Fibroblast of skin of abdomen (primary cell): ENCODE results near the gene PPP2R3B.
A peak's percentile ranks its signal among the peaks of the same experiment; 100 is the strongest.
"Not testable (repeated sequence)": the region's sequence is repeated elsewhere in the genome, so short reads cannot be mapped to it uniquely, and the experiment has no call there.

Experiments
- DNase-seq: peaks from one replicate; pipeline ENCODE4 v3.0.0-alpha.2; 2013

Gene PPP2R3B

DNA sequence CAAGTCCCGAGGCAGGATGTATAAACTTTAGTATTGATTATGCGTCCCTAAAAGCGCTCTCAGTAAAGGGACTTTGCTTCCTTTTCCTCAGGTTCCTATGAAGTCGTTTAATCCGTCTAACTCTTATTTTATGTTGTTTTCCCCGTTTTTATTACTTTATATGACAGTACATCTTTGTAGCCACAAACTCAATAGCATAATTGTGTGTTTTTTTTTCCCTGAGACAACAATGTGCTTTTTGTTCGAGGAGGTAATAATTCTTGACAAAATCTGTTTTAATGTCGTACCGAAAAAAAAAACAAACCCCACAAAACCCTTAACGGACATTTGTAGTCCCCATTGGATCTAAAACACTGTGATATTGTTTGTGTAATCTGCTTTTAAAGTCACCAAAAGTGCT is 17.9 kb upstream of the PPP2R3B start:
- no peak for DNase-seq

DNA sequence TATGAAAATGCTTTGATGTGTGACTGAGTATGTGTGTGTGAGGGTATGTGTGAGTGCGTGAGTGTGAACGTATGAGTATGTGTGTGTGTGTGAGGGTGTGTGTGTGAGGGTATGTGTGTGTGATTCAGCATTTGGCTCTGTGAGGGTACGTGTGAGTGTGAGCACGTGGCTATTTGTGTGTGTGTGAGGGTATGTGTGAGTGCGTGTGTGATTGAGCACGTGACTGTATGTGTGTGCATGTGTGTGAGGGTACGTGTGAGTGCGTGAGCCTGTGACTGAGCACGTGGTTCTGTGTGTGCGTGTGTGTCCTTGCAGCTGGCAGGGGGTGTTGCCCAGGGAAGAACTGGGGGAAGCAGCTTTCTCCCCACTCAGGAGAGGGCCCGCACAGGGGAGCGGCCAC is 16.1 kb upstream of the PPP2R3B start:
- no peak for DNase-seq

DNA sequence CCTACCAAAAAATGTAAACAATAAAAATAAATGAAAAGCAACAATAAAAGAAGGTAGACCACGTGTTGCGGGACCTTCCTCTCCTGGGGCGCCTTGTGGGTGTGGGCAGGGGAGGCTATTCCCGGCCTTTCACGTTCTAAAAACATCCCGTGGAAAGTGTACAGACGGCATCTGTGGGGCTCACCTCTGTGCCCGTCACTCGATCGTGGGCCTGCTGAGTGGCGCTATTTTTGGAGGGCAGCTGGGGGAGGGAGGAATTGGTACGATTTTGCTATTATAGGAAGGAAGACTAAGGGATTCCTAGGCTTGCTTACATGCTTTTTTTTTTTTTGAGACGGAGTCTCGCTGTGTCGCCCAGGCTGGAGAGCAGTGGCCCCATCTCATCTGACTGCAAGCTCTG is 13.6 kb upstream of the PPP2R3B start:
- DNase-seq = no peak

DNA sequence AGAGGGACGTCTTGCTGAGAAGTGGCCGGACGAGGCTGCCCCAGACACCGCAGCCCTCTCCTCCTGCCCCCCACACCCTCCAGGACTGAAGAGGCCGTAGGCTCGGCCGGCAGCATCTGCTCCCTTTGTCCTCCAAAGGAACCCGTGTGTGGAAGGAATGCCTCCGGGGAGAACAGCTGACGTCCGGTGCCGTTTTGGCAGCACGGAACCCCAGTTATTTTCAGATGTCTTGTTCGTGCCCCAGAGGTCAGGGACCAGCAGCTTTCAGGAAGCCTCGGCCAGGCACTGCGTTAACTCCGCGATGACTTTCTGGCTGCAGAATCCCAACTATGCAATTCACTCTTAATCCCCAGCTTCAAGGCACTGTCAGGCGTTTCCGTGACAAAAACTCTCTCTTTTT is 10.9 kb upstream of the PPP2R3B start:
- DNase-seq = peak; percentile 63

DNA sequence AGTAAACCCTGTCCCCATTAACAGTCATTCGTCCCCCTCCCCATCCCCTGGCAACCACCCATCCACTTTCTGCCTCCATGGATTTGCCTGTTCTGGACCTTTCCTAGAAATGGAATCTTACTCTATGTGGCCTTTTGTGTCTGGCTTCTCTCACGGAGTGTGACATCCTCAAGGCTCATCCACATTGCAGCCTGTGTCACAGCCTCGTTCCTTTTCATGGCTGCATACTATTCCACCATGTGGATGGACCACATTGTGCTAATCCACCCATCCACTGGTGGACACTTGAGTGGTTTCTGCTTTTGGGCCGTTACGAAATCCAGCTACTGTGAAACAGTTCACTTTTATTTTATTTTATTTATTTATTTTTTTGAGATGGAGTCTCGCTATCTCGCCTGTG is 8.1 kb upstream of the PPP2R3B start:
- DNase-seq = no peak

DNA sequence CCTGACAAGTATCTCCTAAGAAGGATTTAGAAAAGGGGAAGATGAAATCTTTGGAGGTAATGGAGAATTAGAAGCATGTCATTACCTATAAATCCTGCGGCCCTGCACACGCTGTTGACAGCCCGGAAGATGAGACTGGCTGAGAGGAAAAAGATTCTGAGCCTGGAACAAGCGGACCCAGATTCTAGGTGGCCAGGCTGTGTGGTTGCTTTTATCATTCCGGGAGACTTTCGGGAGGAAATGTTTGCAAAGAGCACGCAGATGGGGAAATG is 5.8 kb upstream of the PPP2R3B start:
- no peak for DNase-seq

DNA sequence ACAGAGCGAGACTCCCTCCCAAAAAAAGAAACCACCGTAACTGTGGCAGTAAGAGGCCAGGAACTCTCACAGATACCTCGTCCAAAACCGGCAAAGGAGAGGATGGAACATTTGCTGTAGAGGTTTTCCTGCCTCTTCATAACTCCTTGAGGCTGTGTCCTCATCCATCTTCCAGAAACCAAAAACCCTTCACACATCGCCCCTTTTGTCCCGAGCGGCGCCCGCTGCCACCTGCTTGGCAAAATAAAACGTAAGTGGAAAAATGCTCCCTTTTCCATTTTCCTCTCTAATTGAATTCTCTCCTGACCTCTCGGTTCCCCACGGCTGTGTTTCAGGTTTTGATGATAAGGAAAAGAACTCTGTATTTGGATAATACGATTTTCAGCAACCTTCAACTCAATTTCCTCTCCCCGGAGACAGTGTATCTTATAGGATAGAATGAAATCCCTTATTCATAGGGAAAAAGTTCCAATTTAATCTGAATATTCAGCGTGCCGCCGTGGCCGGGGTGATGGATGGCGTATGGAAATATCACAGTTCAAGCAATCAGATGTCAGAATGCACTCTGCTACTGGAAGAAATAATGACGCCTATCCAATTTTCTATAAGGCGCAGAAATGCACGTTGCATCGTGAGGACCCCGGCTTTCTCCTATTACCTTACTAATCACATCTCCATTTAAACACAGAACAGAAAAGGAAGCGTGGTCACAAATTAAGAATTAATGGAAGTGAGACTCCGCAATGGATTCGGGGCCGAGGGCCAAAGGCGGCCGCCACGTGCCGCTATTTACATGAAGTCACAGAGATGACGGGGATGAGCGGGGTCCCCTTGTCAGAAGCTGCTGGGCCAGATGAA is 5.2 kb upstream of the PPP2R3B start:
- DNase-seq = no peak

DNA sequence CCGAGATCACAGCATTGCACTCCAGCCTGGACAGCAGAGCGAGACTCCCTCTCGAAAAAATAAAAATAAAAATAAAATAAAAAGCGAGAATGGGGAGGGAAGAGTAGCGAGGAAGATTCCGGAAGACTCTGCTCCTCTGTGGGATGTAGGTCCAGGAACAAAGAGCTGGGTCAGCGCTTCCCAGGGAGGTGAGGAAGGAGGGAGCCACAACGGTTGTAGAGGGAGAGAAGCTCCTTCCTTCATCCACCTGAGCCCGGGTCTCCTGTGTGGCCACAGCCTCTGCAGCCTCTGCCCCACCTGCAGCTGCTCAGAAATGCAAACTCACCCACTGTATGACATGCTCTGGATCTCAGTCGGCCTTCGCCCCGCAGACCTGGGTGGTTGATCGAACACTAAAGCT is 3.8 kb upstream of the PPP2R3B start:
- no peak for DNase-seq

DNA sequence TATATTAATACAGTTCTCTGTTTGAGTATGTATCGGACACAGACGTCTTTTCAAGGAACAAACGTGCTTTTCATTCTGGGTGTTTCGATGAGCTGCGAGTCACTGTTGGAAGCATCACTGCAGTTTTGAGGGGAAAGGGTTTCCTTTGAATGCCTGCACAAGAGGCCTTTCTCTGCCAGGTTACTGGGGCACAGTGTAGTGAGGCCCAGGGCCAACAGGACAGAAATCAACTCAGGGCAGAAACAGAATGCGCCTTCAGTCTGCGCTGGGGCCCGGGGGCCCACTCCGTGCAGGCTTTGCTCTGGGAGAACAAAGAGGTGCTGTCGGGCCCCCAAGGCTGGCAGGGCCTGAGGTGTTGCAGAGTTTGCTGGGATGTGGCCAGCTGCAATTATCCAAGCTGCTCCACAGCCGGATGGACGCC is 2.3 kb upstream of the PPP2R3B start:
- no peak for DNase-seq

DNA sequence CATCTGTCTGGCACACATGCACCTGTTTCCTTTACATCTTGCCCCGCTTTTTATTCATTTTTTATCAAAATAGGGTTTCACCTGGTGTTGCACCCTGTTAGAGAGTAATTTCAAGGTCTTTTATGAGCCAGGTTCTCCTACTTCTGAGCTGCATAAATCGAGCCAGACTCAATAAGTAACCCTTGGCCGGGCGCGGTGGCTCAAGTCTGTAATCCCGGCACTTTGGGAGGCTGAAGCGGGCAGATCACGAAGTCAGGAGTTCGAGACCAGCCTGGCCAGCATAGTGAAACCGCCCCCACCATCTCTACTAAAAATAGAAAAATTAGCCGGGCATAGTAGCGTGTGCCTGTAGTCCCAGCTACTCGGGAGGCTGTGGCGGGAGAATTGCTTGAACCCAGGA is 1.0 kb upstream of the PPP2R3B start:
- DNase-seq = no peak

DNA sequence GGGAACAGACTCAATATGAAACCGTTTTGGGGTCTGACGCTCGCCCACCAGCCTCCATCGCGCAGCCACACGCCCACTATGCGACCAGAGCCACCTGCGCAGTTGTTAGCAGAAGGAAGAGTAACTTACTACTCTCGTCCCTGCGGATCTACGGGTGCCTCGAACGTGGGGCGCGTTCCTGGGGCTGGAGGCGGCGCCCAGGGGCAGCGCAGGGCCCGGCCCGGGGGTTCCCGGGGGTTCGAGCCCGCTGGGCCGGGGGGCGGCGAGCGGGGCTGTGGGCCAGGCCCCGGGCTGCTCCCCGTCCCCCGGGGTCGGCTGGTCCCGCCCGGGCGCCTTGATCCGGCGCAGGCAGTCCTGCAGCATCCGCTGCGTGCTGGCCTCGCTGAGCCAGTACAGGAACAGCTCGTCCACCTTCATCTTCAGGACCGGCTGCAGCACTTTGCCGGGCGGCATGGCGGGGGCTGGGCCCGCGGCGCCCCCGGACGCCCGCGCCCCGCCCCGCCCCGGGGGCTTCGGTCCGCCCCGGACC is 404 bp downstream of the PPP2R3B start:
- DNase-seq = no peak

DNA sequence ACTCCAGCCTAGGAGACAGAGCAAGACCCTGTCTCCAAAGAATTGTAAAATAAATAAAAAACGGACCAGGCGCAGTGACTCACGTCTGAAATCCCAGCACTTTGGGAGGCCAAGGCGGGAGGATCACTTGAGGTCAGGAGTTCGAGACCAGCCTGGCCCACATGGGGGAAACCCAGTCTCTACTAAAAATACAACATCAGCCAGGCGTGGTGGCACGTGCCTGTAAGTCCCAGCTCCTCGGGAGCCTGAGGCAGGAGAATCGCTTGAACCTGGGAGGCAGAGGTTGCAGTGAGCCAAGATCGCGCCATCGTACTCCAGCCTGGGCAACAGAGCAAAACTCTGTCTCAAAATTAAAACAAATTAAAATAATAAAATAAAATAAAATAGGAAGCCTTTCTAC is 971 bp downstream of the PPP2R3B start:
- DNase-seq = not testable (repeated sequence)

DNA sequence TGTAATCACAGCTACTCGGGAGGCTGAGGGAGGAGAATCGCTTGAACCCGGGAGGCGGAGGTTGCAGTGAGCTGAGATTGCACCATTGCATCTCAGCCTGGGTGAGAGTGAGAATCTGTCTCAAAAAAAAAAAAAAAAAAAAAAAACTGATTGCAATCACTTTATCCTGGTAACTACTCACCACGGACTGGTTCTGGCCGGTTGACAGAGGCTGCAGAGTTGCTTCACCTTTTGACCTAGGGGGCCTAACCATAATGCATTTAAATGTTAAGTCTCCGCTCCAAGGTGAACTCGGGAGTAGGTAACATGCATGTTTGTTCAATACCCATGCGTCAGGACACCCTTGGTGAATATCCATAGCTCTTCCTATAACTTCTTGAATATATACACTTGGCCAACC is 1.8 kb downstream of the PPP2R3B start:
- no peak for DNase-seq

DNA sequence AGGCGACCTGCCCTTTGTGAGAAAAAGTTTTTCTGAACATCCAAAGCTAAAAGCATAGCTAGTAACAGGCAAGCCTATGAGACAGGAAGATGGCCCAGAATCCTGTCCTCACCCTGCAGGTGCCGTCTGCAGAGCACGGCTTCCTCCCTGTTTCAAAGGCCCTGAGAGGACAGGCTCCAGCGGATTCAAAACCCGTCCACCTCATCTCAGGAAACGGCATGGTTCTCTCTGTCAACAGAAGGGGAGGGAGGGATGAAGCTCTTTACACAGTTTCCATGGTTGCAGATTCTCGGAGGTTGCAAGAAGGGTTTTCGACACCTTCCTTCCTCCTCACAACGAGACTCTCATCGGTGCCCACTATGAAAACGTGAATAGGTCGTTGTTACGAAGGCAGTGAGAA is 8.3 kb downstream of the PPP2R3B start:
- no peak for DNase-seq

DNA sequence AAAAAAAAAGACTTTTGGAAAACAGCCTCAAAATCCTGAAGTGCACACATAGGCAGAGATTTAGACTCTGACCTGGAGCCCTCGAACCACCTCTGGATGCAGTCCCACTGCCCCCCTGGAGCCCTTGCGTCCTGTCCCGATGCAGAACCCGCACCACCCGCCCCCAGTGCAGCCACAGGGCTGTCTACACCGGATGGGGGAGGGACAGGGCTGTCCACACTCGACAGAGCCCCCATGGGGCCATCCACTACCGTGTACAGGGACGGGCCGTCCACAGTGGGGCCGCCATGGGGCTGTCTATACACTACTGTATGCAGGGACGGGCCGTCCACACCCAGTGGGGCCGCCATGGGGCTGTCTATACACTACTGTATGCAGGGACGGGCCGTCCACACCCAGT is 10.5 kb downstream of the PPP2R3B start:
- DNase-seq = not testable (repeated sequence)

DNA sequence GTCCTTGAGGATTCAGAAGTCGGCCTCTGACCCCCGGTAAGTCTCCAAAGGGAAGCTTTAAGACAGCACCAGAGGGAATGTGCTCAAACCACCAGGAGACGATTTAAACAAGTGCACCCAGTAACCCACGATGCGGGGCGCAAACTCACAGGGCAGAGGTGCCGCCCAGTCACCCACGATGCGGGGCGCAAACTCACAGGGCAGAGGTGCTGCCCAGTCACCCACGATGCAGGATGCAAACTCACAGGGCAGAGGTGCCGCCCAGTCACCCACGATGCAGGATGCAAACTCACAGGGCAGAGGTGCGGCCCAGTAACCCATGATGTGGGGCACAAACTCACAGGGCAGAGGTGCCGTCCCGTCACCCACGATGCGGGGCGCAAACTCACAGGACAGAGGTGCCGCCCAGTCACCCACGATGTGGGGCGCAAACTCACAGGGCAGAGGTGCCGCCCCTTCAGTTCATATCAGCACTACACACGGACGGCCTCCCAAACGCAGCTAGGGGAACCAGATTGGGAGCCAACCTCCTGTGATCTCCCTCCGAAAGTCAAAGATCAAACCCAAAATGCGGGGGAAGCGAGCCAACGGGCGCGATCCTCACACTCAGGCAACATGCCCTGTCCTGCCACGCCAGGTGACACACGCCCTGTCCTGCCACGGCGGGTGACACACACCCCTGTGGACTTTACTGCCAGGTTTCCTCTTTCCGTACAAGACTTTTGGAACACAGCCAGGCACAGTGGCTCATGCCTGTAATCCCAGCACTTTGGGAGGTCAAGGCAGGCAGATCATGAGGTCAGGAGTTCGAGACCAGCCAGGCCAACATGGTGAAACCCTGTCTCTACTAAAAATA is 11.3 kb downstream of the PPP2R3B start:
- no peak for DNase-seq

DNA sequence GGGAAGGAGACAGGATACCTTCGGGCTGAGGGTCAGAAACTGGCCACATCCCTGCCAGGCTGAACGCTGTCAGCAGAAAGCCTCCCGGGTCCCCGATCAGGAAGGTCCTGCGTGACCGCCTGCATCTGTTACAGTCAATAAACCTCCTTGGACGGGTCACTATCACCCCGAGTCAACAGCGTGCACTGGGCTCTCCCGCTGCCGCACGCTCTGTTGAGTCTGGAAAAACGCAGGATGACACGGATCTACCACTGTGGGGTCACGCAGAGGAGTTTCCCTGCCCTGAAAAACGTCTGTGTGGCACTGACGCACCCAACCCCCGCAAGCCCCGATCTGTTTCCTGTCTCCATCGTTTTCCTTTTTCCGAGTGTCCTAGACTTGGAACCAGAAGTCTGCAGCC is 12.1 kb downstream of the PPP2R3B start:
- no peak for DNase-seq

DNA sequence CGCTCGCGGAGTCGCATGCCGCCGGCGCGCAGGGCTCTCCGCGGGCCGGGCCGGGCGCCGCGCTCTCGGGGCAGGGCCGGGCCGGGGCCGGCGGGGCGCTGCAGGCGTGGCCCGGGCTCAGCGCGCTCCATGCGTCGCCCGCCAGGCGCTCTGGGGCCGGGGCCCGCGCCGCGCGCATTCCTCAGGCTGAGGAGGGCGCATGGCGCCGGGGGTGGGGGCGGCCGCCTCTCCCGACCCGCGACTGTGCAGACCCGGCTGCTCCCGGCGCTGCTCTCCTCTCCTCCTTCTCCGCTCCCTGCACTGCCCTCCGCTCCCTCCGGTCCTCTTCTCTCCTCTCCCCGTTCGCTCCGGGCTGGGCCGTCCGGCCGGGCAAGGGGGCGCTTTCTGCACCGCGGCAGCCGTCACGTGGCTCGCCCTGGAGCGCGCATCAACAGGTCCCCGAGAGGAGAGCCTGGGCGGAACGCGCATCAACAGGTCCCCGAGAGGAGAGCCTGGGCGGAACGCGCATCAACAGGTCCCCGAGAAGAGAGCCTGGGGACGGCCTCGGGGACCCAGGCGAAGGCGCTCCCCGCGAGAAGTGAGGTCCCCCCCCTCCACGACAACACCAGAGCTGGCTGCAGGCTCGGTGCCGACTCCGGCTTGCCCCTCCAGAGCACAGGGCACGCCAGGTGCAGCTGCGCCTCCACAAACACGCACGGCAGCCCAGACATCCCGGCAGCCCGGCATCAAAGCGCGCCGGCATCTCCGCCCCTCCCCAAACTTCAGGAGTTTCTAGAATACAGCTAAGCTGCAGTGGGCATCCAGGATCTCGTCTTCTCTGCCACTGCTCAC is 12.9 kb downstream of the PPP2R3B start:
- DNase-seq = peak; percentile 43

DNA sequence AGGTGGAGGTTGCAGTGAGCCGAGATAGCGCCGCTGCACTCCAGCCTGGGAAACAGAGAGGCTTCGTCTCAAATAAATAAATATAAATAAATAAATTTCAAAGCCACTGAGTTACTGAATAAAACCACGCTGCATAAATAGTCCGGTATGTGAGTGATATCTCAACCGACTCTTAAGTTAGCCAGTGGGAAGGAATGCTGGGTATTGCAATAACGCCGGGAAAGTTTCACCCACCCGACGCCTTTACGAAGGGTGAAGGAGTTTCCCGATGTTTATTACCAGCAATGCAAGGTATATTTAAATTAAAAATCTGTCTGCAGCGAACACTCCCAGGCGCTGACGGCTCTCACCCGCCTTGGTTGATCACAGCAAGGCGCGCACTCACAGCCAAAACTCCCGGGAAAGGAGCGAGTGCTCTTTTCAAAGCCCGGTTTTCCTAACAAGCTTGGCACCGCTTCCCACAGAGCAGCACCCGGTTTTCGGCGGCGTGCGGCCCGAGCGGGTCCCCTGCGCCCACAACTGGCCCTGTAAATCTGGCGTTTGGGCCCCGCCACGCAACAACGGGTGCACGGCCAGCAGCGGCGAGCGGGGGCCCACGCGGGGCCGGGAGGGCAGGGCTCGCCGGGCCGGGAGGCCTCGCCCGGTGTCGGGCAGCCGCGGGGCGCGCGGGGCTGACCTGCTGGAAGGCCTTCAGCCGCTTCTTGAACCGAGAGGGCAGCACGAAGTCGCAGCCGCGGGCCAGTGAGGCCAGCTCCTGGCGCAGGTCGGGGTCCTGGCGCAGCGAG is 13.7 kb downstream of the PPP2R3B start:
- peak; percentile 43 for DNase-seq

DNA sequence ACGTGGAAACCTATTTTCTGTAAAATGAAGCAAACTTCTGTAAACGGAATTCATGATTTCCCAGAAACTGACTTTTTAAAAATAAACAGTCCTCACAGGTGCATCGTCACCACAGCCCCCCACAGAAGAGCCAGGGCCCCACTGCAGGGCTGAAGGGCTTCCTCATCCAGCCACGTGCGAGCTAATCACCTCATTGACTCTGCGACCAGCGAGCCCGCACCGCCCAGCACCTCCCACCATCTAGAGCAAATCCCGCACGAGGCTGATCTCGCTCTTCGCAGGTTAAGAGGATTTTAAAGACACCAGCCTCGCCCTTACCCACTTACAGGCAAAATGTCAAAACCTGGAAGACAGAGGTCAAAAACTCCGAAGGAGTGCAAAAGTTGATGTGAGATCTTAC is 14.8 kb downstream of the PPP2R3B start:
- DNase-seq = no peak

DNA sequence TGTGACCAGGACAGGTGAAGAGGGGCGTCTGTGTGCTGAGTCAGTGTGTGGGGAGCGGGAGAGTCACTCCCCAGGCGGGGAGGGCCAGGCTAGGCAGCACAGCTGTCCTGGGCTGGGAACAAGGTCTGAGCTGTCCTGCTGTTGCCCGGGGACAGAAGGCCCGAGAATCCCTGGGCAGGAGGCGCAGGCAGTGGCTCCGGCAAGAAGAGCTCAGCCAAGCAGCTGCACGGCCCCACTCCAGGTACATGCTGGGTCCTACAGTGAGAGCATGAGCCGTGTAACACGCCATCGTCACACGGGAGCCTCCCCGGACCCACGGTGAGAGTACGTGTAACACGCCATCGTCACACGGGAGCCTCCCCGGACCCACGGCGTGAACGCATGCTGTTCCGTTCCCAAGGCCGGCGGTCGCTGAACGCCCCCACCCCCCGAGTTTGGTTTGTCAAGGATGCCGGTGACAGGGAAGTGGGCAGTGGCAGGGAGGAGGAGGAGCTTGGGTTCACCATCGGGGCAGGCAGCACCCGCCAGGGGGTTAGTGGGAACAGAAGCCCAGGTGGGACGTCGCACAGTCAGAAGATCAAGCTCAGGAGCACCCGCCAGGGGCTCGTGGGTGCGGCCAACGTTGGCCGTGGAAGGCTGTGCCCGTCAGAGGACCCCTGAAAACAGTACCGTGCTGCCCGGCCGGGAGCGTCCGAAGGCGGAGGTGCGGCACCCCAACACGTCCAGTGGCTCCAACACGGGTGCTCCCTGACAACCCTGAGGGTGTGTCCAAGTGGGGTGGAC is 15.6 kb downstream of the PPP2R3B start:
- DNase-seq = no peak
